GM12801 (cell line): ENCODE data around the gene RPP25.

Experiments
- TF ChIP-seq, protein P1 (sequence below): IDR thresholded peaks from one replicate; pipeline ENCODE4 v1.5.1; 2011; ENCODE audit warnings: control low read depth; ENCODE audit not compliant: insufficient read length; ENCODE audit errors: extremely low read depth

The RPP25 gene

DNA sequence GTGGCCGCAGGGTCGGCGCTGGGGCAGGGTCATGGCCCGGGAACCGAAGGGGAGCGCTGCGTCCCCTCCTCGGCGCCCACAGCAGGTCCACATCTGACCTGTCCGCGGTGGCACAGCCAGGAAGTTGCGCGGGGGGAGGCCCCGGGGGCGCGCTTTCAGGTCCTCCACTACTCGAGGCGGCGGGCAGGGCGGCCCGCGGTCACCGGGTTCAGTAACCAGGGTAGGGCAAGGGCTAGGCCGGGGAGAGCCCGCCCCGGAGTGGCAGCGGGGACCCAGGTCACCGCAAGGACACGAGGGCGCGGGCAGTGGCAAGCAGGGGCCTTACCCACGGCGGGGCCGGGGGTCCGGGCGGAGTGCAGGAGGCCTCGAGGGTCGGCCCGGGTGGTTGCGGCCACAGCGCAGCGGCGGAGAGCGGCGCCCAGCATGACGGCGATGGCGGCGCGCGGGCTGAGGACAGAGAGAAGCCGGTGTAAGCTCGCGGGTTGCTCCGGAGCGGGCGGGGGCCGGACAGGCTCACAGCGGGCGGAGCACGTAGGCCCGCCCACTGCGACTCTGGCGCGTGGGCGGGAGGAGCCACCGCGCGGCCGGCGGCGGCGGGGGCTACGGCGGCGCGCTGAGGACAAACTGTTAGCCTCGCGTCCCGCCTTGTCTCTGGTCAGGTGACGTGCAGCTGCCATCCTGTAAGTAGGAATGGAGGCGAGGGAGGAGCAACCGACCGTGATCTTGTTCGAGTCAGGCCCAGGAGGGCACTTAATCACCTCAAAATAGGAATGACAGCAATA, 18.8 kb downstream of the RPP25 start, which contains the start of gene COX5A:
Gene COX5A (minus strand): TSS at position 484 of the 782 bp plus-strand sequence. CDS start 59 bp downstream, at position 425.
- TF ChIP-seq, protein P1, sequence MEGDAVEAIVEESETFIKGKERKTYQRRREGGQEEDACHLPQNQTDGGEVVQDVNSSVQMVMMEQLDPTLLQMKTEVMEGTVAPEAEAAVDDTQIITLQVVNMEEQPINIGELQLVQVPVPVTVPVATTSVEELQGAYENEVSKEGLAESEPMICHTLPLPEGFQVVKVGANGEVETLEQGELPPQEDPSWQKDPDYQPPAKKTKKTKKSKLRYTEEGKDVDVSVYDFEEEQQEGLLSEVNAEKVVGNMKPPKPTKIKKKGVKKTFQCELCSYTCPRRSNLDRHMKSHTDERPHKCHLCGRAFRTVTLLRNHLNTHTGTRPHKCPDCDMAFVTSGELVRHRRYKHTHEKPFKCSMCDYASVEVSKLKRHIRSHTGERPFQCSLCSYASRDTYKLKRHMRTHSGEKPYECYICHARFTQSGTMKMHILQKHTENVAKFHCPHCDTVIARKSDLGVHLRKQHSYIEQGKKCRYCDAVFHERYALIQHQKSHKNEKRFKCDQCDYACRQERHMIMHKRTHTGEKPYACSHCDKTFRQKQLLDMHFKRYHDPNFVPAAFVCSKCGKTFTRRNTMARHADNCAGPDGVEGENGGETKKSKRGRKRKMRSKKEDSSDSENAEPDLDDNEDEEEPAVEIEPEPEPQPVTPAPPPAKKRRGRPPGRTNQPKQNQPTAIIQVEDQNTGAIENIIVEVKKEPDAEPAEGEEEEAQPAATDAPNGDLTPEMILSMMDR: no peak

DNA sequence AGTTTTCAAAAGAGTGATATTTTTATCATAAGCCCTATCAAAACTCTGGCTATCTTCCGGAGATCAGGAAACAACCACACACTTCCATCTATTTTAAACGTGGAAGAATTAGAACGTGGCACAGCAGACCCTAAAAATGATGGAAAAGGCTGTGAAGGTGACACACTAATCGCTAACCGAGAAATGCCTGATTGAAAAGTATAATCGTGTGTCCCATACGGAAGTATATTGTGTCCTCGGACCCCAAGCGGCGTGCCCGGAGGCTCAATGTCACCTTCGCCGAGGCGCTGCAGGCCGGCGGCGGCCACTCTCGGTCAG, 19.3 kb downstream of the RPP25 start:
- TF ChIP-seq, protein P1: no peak

DNA sequence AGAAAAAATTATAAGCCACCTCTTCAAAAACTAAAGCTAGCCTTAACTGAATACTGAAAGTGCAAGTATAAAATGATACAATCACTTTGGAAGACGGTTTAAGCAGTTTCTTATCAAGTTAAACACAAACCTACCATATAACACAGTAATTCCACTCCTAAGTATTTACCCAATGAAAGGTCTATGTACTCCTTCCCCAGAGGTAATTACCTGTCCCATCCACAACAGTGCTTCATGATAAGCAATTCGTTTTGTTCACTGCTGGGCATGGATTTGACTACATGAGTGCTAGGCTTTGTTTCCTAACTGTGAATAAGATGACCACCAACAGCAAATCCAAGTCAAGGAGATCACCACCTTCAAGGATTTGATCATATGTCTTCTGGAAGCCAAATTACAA, 23.0 kb downstream of the RPP25 start:
- TF ChIP-seq, protein P1: no peak

DNA sequence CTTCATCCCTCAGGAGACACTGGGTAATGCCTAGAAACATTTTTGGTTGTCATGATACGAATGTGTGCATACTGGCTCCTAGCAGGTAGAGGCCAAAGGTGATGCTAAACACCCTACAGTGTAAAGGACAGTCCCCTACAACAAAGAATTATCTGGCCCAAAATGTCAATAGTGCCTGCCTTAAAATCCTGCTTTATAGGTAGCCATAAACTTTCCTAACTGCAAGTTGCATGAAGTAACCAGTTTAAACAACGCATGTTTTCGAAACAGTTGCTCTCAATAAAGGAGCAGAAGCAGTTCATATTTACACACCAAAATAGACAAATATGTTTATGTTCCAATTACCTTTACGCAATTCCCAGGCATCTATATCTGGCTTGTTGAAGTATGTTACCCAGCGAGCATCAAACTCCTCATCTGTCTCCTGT, 27.8 kb downstream of the RPP25 start:
- TF ChIP-seq, protein P1: no peak

DNA sequence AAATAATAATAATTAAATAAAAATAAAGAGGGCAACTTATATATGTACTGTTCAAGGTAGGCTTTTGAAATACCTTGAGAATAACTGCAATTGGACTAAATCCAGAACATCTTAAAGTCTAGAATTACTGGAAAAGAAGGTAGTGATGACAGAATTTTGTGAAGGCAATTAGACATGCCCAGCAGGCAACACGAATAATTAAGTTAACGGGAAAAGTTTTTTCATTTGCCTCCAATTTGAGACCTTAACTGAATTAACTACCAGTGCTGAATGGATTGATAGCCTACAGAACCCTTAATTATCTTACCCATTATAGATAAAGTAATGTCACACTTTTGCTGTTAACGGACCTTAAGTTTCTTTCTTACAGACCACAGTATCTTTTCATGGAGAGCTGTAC, 32.0 kb downstream of the RPP25 start:
- TF ChIP-seq, protein P1: no peak

DNA sequence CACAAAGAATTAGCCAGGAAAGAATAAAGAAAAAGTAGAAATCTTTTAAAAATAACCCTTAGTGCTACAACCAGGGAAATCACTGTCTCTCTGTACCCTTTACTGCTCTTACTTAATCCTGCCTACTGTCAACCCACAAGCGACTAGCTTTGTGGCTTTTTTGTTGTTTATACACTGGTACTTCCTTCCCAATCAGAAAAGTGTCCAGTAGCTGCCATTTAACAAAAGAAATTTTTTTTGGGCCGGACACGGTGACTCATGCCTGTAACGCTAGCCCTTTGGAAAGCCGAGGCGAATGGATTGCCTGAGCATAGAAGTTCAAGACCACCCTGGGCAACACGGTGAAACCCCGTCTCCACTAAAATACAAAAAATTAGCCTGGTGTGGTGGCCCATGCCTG, 36.1 kb downstream of the RPP25 start:
- TF ChIP-seq, protein P1: no peak

DNA sequence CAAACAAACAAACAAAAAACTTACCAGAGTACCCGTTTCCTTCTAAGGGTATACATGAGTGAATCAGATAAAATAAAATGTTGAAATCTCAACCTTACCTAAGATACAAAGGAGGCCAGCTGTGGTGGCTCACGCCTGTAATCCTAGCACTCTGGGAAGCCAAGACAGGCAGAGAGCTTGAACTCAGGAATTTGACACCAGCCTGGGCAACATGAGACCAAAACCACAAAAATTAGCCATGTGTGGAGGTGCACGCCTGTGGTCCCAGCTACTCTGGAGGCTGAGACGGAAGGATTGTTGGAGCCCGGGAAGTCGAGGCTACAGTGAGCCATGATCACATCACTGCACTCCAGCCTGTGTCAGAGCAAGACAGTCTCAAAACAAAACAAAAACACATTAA, 38.9 kb downstream of the RPP25 start:
- TF ChIP-seq, protein P1: no peak

DNA sequence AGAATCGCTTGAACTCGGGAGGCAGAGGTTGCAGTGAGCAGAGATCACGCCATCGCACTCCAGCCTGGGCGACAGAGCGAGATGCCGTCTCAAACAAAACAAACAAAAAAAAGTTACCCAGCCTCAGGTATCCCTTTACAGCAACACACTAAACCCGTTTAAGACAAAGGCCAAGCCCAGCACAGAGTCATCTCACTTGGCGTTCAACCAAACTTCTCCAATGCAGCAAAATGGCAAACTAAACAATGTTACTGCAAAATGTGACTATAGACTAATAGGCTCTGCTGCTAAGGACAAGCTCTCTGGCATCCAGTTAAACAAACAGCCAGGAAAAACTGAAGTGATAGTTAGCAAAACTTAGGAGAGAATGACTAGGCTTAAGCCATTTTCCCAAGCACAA, 43.5 kb downstream of the RPP25 start:
- TF ChIP-seq, protein P1: no peak
